NCI-H2171 (cell line): ENCODE data around the gene TAF1A.
"Not testable (repeated sequence)": the region's sequence is repeated elsewhere in the genome, so short reads cannot be mapped to it uniquely, and the experiment has no call there.

Experiments used
- DNase-seq: peaks from one replicate; lab custom pipeline; 2025; lab: John Stamatoyannopoulos, UW

TAF1A gene

DNA sequence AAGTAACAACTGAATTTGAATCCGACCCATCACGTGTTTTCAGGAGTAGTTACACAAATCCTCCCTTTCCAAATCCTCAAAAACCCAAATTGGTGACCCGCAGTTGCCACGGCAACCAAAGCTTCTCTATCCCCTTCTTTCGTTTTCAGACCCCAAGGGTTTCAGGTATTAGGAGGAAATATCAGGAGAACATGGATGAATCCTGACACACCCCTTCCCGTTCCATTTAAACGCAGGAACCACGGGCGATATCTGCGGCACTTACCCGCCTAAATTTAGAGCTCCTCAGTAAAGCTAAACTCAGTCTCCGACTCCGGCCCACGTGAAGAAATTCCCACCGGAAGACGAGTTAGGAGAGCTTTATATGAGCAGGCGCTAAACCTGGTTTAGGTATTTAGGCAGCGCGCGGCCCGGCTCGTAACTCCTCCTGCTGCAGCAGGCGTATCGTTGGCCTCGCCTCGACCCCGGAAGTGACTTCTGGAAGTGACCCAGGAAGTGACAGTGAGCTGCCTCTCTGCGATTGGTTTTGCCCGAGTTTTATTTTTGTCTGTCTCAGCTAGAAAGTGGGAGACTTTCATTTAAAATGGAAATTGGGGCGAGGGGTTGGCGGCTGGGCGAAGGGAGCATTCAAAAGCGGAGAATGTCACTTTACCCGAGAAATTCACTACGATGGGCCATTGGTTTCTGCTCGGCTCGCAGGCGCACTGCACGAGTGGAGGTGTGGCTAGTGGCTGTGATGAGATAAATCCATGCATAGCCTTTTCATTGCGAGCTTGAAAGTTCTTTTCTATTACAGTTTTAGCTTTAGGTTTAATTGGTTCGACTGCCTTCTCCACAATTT, at the start of gene TAF1A:
TSS of gene TAF1A (minus strand) at position 472 of the 841 bp plus-strand sequence.
- DNase-seq: peak; percentile 88

DNA sequence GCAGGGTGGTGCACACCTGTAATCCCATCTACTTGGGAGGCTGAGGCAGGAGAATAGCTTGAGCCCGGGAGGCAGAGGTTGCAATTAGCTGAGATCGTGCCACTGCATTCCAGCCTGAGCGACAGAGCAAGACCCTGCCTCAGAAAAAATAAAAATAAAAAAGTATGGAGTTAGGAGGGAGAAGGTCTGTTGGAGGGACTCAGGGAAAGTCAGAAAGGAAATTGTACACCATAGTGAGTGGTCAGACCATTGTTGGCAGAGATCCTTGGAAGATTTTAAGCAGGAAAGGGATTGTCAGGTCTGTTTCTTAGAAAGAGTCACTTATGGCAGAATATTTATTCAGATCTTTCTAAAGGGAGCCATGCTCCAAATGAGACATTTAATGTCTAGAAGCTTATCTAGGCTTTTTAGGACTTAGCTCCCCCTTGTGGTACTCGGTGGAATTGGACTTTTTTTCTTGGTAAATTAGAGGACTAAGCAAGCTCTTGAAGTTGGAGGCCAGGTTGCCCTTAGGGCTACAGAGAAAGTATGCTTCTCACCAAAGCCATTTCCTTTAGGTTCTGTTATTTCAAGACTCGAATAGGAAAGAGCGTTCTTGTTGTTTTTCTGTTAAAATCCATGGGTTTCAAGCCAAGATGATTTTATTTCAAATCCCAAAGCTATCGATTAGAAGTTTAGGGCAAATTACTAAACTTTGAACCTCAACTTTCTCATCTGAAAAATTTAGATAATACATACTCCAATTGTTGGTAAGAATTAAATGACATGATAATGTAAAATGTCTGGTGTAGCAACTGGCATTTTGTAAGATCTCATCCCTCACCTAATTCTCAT, 44.7 kb upstream of the TAF1A start:
- peak; percentile 46 for DNase-seq

DNA sequence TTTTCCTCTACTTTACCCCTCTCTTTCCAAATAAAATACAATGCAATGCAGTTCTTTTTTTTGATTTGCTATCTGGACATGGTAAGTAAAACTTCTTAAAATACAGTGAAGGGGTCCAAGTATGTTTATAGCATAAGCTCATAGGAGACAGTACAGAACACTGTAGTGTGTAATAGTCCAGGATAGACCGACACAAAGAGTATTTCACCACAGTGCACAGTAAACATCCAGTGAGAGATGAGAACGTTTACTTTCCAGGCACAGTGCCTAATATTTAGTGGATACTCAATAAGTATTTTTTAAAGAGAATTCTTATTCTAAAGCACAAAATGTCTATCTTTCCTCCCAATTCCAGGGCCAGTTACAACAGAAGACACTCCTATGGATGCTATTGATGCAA, 43.0 kb upstream of the TAF1A start:
- DNase-seq: no peak

DNA sequence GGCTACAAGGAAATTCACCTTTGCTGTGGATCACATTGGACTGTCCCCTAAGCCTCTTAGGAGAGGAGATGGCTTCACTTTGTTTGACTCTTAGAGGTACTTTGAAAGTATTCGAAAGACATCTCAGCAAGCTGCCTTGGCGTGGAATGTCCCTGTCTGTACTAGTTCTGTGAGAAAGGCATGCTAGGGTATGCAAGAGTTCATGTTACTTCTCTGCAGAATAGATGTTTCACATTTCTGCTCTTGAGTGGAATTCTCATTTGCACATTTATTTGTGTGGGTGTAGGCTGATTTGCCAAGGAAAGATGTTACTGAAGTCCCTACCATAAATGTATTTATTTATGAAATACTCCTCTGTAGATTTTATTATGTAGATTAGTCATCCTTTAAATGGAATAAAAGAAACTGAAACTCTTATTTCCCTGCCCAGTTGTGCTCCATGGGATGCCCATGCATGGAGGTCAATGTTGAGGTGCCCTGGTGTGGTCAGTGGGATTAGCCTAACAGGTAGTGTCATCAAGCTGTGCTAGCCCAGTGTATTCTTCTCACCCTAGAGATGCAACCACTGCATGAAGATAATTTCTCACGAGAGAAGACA, 42.0 kb upstream of the TAF1A start:
- DNase-seq: no peak

DNA sequence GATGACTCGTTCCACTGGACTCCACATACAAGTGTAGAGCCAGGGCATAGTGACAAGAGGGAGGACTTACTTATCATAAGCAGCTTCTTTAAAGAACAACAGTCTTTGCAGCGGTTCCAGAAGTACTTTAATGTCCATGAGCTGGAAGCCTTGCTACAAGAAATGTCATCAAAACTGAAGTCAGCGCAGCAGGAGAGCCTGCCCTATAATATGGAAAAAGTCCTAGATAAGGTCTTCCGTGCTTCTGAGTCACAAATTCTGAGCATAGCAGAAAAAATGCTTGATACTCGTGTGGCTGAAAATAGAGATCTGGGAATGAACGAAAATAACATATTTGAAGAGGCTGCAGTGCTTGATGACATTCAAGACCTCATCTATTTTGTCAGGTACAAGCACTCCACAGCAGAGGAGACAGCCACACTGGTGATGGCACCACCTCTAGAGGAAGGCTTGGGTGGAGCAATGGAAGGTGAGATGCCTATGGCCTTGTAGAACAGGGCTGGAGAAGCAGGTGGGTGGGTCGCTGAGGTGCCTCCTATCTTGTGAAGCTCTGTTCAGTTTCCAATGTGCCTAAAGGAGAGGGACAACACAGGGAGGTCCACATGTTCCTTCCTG, 40.3 kb upstream of the TAF1A start:
- no peak for DNase-seq

DNA sequence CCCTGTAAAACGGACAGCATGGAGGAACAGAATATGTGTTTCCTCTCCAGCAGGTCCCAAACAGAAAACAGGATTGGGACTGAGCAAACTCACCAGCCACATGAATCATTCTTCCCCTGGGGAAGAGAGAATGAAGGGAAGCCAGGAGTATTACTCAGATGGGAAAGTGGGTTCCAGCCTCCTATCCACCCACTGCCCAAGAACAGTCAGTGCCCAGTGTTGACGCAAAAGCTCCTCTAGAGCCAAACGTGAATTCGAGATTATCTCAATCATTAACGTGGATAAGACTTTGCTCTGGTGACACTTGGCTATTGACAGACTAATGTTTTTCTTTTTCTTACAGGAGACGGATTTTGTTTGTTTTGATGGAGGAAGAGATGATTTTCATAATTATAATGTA, 37.5 kb upstream of the TAF1A start:
- no peak for DNase-seq

DNA sequence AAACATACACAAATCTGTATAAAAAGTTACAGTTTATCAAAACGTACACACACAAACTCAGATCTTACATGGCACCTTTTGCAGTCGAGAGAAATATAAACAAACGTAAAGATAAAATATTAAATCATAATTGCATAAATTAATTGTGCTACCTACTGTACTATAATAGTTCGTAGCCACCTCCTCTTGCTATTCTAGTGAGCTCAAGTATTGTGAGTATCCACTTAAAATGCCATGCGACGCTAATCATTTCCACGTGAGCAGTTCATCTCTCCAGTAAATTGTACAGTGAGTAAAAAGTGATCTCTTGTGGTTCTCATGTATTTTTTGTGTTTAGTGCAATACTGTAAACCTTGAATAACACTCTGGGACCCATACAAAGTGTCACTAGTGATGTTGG, 34.5 kb upstream of the TAF1A start:
- DNase-seq: no peak

DNA sequence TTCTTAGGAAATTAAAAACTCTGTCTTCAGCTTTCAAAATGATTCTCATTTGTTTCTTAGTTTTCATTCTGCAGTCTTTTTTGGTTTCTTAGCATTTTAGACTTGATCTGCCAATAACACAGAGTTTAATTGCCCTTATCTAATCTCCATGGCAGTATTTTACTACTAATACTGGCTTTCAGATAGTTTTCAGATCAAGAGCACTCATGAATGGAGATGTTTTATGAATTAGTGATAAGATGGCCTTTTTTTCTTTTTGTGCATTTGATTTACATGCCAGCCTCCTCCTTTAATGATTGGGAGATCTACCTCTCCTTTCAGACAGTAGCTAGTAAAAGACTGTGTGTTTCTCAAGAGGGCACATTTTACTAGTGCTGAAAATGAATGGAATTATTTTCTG, 33.7 kb upstream of the TAF1A start:
- DNase-seq: no peak

DNA sequence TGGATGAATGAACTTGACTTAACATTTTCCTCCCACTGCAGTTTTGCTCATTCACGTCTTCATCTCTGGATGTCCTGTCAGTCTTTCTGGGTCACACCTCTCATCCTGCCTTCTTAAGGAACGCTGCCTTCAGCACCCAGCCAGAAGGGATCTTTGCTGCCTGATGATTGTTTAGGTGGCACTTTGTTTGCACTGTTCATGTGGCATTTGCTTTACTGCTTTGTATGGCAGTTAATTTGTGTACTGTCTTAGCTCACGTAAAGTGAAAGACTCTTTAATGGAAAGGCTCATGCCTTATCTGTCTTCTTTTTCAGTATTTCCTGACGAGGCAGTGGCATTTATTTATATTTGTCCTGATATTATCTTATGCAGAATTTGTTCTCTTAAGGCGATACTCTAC, 33.0 kb upstream of the TAF1A start:
- no peak for DNase-seq

DNA sequence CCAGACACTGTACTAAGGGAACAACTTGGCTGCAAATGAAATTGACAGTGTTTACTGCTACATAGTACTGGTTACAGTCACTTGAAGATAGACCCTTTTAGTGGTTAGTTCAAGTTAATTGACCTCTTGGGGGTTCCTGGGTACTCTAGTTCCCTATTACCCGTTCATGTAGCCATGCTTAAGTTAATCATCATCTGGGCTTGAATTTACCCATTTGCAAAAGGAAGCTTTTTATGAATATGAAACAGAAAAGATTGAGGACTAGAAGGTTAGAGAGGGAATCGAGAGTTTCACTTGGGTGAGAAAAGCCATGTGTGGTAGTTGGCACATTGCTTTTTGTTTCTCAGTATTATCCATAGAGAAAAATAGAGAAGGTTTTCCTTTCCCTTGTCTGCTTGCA, 30.8 kb upstream of the TAF1A start:
- no peak for DNase-seq

DNA sequence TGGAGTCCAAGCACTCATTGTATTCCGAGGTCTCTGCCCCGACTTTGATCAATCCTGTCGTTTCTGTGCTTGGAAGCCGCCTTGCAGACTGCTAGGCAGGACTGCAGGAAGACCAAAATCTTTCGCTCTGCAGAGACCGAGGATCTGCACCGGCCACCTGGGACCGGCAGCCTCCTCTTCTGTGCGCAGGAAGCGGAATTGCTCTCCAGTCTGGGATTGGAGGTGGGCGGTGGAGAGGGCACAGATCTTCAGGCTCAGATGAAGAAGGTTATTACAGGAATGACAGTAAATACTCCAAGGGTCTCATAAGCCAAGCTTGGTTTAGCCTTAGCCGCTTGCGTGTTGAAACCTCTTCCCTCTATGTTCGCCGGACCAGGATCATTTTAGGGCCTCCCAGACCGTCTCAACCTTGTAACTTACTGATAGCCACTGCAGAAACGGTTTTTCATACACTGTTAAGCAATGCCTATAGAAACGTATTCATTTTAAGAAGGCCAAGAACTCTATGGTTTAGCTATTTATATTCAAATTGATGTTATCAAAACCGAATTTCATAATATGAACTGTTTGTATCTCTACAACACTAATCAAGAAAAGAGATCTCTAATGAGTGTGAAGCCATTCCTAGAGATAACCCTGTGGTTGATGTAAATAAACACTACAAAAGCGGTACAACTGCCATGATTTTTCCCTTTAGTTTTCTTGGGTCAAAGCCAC, 29.3 kb upstream of the TAF1A start:
- DNase-seq: no peak

DNA sequence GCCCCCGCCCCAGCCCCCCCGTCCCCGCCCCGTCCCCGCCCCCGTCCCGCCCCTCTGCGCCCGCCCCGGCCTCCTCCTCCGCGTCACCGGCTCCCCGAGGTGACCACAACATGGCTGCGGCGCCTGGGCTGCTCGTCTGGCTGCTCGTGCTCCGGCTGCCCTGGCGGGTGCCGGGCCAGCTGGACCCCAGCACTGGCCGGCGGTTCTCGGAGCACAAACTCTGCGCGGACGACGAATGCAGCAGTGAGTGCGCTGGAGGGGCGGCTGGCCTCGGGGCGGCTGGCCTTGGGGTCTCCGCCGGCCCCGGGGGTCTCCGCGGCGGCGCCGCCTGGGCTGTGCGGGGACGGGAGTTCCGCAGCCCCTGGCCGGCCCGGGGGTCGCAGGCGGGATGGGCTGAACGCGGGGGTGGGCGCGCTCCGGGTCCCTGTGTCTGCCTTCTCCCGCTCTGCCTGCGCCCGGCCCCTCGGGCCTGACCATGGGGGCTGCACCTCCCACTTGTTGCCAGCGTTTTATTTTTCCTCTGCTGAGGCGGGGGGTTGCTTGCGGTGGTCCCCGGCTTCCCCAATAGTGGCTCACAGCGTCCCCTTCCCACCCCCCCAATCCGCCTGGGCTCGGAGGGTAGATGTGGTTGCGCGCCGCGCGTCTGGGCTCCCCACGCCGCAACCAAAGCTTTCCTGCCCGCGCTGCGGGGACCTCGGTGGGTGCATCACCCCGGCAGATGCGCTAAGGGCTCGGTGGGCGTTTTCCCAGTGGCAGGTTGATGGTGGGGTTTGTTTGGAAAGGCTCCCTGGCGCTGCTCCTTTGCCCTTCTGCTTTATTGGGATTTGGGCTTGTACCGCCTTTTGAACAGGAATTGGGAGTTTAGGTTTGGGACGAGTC, 28.5 kb upstream of the TAF1A start, which contains the start of gene MIA3:
TSS of gene MIA3 (plus strand) at position 97 of the 879 bp plus-strand sequence. CDS start at position 111, 14 bp downstream.
- DNase-seq: peak; percentile 92

DNA sequence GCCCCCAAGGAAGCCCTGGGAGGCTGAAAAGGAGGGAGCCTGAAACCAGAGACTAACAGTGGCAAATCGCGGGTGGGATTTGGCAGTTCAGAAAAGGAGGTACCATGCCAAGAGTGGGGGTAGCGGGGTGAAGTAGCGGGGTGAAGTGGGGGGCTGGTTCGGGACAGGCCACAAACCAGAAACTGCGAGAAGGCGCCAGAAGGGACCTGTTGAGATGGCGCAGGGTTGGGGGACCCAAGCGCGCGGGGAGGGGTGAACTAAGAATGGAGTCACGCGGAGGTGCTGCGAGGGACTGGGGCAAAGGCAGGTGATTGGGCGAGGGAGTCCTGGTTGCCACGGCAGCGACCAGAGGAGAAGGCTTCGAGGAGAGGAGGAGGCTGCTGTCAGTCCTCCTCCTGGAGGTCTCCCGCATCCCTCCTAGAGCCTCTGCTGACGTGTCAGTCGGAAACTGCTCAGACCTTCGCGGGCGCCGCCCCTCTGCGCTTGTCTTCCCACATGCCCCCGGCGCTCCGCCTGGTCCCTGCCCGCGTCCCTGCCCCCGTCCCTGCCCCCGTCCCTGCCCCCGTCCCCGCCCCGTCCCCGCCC, 27.7 kb upstream of the TAF1A start:
- peak; percentile 95 for DNase-seq

DNA sequence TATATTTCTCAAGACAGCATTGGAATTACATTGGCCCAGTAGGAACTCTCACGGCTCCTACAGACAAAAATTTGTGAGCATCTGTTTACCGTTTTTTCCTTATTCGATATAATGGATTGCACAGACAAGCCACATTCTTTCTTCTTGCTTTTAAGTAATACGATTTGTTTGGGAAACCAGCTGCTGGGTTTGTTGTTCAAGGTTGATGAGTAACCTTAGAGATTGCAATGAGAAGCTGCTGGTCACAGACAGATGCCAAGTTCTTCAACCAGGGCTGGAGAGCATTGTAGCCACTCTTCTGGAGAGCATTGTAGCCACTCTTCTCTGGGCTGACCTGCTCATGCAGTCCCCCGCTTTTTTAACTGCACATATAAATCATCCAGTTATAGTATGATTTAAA, 26.8 kb upstream of the TAF1A start:
- no peak for DNase-seq

DNA sequence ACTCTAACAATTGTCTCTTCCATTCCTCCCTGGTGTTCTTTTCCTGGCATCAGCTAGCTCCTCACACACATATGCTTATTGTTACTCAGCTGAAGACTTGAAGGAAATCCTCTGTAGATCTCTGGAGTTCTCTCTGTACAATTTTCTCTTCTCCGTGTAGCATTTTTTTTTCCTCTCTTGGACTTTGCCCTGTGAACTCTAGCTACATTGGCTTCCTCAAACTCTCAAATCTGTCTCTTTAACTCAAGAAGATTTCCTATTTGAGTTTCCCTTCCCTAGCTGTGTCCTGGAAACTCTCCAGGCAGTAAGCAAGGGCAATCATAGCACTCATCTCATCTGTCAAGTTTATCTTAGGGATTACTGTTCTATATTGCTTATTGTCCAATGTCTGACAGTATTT, 23.9 kb upstream of the TAF1A start:
- no peak for DNase-seq

DNA sequence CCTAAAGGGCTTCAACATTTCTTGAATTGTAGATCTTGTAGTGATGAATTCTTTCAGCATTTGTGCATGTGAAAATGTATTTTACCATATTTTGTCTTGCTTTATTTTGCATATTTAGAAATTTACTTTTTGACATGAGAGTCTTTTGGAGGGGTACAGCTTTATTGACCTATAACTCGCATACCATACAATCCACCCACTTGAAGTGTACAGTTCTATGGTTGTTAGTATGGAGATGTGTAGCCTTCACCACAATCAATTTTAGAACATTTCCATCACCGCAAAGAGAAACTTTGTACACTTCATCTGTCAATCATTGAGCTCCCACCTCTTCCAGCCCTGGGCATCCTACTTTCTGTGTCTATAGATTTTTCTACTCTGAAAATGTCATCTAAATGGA, 21.0 kb upstream of the TAF1A start:
- DNase-seq: no peak

DNA sequence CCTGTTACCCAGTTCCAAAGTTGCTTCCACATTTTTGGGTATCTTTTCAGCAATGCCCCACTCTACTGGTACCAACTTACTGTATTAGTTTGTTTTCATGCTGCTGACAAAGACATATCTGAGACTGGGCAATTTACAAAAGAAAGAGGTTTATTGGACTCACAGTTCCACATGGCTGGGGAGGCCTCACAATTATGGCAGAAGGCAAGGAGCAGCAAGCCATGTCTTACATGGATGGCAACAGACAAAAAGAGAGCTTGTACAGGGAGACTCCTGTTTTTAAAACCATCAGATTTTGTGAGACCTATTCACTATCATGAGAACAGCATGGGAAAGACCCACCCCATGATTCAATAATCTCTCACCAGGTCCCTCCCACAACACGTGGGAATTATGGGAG, 19.4 kb upstream of the TAF1A start:
- not testable (repeated sequence) for DNase-seq

DNA sequence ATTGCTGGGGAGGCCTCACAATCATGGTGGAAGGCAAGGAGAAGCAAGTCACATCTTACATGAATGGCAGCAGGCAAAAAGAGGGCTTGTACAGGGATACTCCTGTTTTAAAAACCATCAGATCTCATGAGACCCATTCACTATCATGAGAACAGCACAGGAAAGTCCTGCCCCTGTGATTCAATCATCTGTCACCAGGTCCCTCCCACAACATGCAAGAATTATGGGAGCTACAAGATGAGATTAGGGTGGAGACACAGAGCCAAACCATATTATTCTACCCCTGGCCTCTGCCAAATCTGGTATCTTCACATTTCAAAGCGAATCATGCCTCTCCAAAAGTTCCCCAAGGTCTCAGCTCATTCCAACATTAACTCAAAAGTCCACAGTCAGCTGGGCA, 17.0 kb upstream of the TAF1A start:
- no peak for DNase-seq

DNA sequence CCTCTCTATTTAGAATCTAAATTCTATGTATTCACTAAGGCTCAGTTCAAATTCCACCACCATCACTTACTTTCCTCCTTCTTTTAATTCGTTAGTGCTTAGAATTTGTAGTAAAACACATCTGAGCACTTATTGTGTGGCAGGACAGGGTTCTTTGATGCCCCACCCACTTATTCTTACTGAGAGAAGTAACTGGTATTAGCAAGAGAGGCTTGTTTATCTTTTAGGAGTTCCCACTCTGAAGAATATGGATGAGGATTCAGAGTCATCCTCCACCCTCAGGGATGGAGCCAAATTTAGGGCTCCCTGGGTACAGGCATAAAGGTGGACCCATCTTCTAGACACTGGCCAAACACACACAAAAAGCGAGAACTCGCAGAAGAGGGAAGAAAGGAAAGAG, 11.5 kb upstream of the TAF1A start:
- no peak for DNase-seq

DNA sequence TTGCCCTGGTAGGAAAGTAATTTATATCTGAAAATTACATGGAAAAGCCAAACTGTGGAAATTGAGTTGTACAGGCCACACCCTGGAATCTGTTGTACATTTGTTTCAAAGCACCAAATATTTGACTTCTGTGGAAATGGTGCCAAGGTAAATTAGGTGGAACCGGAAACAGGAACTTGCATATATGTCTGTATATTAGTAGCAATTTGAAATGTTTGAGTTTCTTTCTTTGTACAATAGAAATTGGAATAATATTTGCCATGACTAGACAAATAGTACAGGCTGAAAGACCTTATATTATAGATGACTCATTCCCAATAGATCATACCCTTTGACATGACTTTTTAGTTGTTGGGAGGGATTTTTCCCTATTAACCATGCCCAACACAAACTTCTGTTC, 10.5 kb upstream of the TAF1A start:
- no peak for DNase-seq
